ENCODE results near the gene PYCARD. TPM values are rescaled to one million over a fixed set of nuclear protein-coding genes. Genes with fewer than 3 reads are reported as not detected.
A peak's percentile ranks its signal among the peaks of the same experiment; 100 is the strongest.
"Not testable (repeated sequence)": the region's sequence is repeated elsewhere in the genome, so short reads cannot be mapped to it uniquely, and the experiment has no call there.

PYCARD gene
- total RNA-seq, 4 donors from 2014 or later, result 33.3 to 128 (median 90.6) TPM

- peak within 1 kb of the TSS; percentile 70 to 99 (median 94) for H3K4me3 ChIP-seq
- peak; percentile 94 for DNase-seq
- 1% methylated on average over 26 of the region's 69 CpGs; no CpG with 5 or more reads in 1 of the 2 donors for WGBS, 2 donors (ENCODE audit: low coverage in 1 of 2)
- in situ Hi-C loops (cut with MboI; ENCODE audit: low pct_ligation_motif_present in 1 of 4, low pct_unique_long_range_greater_than_20kb in 1 of 4, low sequenced_read_pairs in 3 of 4) (loop anchor here in 1 of 4 donors (25.0 kb wide), 1 partner anchor 257 kb away; the partner anchor contains the start of genes COX6A2 and ZNF843), intact Hi-C loops (cut with DNase I; ENCODE audit: low total_unique reads) (loop anchor here (10.0 kb wide), 1 partner anchor 265 kb away; the partner anchor contains the start of gene ZNF843)
- no peaks in the 10 kb centered on the region for H3K27me3 ChIP-seq
- TF ChIP-seq EP300 (IDR thresholded peaks at IDR 0.05; ENCODE audit: low read depth) (no peak), CTCF (IDR thresholded peaks at IDR 0.05) (no peak), POLR2A (IDR thresholded peaks at IDR 0.05) (peak; percentile 100), POLR2AphosphoS5 (IDR thresholded peaks at IDR 0.05) (peak; percentile 100)
- peak within 1 kb of the TSS; percentile 96 to 99 (median 98) for H3K27ac ChIP-seq
- peaks cover 19 to 41% (median 32%) of the 10 kb centered on the region in 4 donors for H3K4me1 ChIP-seq
- peaks cover 0 to 25% (median 9%) of the 10 kb centered on the region in 4 donors for H3K36me3 ChIP-seq
- H3K9me3 ChIP-seq, result no peaks in the 10 kb centered on the region
Observed at GRCh38 chr16:31179747-31180459, 22.7 kb downstream of the PYCARD start, which contains the start of gene FUS. FUS (plus strand) TSS chr16:31180139; CDS start chr16:31180215, 76 bp downstream.

GRCh38 chr16:31179219-31179746 is 23.3 kb downstream of the PYCARD start:
- Histone ChIP-seq H3K4me1 (peaks cover 19 to 41% (median 32%) of the 10 kb centered on the region in 4 donors), H3K9me3 (no peaks in the 10 kb centered on the region), H3K27me3 (no peaks in the 10 kb centered on the region), H3K36me3 (peaks cover 0 to 19% (median 6%) of the 10 kb centered on the region in 4 donors), H3K4me3 (peak overlapping the region; percentile 70 to 99 (median 94)), H3K27ac (peak overlapping the region; percentile 96 to 99 (median 98))
- 1 to 23% methylated on average over 2 to 27 of the region's 27 CpGs for WGBS, 2 donors (ENCODE audit: low coverage in 1 of 2)
- intact Hi-C loops (cut with DNase I; ENCODE audit: low total_unique reads) (no loop called here), in situ Hi-C loops (cut with MboI; ENCODE audit: low pct_ligation_motif_present in 1 of 4, low pct_unique_long_range_greater_than_20kb in 1 of 4, low sequenced_read_pairs in 3 of 4) (loop anchor here in 1 of 4 donors (25.0 kb wide), 1 partner anchor 258 kb away; the partner anchor contains the start of genes COX6A2 and ZNF843)
- TF ChIP-seq POLR2AphosphoS5 (IDR thresholded peaks at IDR 0.05), result no peak
- no peak for TF ChIP-seq EP300 (IDR thresholded peaks at IDR 0.05; ENCODE audit: low read depth)
- TF ChIP-seq POLR2A (IDR thresholded peaks at IDR 0.05), result no peak
- no peak for TF ChIP-seq CTCF (IDR thresholded peaks at IDR 0.05)
- DNase-seq, result no peak

DNA sequence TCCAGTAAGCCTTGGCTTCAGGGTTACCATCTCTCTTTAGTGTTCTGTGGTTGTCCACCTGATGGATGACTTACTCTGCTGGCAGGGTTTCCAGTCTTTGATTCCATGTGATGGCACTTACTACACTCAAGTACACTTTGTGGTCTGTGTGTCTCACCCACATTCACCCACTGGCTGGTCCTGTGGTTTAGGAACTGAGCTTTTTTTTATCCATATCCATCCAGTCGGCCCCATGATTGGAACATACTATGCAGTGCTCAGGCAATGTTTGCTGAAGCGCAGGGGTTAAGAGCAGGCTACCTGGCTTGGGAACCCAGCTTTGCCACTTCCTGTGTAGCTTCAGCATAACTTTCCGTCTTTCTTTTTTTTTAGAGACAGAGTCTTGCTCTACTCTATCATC is 25.4 kb downstream of the PYCARD start:
- Histone ChIP-seq H3K36me3 (no peaks in the 10 kb centered on the region), H3K27me3 (no peaks in the 10 kb centered on the region), H3K4me1 (peaks cover 11 to 22% (median 20%) of the 10 kb centered on the region in 4 donors), H3K27ac (no peak overlapping the region), H3K4me3 (no peak overlapping the region), H3K9me3 (no peaks in the 10 kb centered on the region)
- TF ChIP-seq EP300 (IDR thresholded peaks at IDR 0.05; ENCODE audit: low read depth) (no peak), POLR2AphosphoS5 (IDR thresholded peaks at IDR 0.05) (no peak), CTCF (IDR thresholded peaks at IDR 0.05) (no peak), POLR2A (IDR thresholded peaks at IDR 0.05) (no peak)
- no peak for DNase-seq
- WGBS, 2 donors (ENCODE audit: low coverage in 1 of 2), result 40 to 69% methylated on average over 1 to 3 of the region's 3 CpGs
- intact Hi-C loops (cut with DNase I; ENCODE audit: low total_unique reads) (no loop called here), in situ Hi-C loops (cut with MboI; ENCODE audit: low pct_ligation_motif_present in 1 of 4, low pct_unique_long_range_greater_than_20kb in 1 of 4, low sequenced_read_pairs in 3 of 4) (loop anchor here in 1 of 4 donors (25.0 kb wide), 1 partner anchor 260 kb away; the partner anchor contains the start of genes COX6A2 and ZNF843)

DNA sequence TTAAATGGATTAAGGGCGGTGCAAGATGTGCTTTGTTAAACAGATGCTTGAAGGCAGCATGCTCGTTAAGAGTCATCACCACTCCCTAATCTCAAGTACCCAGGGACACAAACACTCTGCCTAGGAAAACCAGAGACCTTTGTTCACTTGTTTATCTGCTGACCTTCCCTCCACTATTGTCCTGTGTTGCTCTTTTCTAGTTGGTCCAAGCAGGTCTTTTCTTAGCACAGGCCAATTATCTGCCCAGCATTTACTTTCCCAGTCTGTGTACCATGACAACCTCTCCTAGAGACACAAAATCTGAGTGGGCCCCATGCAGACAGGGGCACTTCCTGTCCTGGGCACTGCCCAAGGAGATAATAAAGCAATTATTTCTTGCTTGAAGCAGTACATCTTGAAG is 32.5 kb downstream of the PYCARD start:
- H3K27me3 ChIP-seq; H3K9me3 ChIP-seq; H3K4me3 ChIP-seq; intact Hi-C loops (cut with DNase I; ENCODE audit: low total_unique reads); H3K36me3 ChIP-seq; DNase-seq; H3K27ac ChIP-seq; H3K4me1 ChIP-seq: not testable (repeated sequence)
- no CpG with 5 or more reads among the region's 2 CpGs for WGBS, 2 donors (ENCODE audit: low coverage in 1 of 2)
- in situ Hi-C loops (cut with MboI; ENCODE audit: low pct_ligation_motif_present in 1 of 4, low pct_unique_long_range_greater_than_20kb in 1 of 4, low sequenced_read_pairs in 3 of 4), result loop anchor here in 1 of 4 donors (25.0 kb wide), 1 partner anchor 183 kb away; the partner anchor contains the start of gene HSD3B7

All from transverse colon (tissue), 4 donors.